GM19467 (cell line): ENCODE results near the gene GNG12.
A peak's percentile ranks its signal among the peaks of the same experiment; 100 is the strongest.

Source experiments
- ATAC-seq: cut with Tn5 transposase; IDR thresholded peaks from one replicate; pipeline ENCODE4 v1.9.1; 2021; ENCODE audit warnings: mild to moderate bottlenecking, moderate library complexity; ENCODE audit not compliant: unreplicated experiment

Gene GNG12

DNA sequence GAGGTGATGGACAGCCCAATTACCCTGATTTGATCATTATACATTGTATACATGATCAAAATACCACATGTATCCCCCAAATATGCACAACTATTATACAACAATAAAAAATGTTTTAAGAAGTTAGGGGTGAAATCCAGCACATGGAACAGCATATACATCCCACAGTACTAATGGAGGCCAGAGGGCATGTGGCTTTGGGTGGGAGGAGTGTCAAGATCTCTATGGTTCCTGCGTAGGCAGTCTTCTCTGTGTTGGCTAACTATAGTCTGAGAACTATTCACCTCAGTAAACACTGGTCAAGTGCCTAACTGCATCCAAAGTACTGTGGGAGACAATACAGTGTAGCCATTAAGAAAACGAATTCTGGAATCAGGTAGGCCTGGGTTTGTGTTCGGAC is 74.2 kb downstream of the GNG12 start:
- no peak for ATAC-seq

DNA sequence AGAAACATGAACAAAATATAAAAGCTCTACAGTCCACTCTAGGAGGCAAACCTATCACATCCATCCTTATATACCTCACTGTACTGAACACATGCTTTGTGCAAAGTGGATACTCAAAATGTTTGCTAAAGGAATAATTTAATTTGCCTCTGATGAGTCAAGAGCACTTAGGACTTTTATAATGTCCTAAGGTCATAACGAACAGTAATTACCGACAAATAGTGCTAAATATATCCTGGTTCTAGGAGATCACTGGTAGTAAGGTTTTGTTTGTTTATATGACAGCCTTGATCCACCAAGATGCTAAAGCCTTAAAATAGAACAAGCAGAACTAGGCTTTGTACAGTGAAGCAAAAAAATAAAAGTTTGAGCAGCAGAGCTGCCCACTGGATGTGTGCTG is 77.6 kb downstream of the GNG12 start:
- ATAC-seq: no peak

DNA sequence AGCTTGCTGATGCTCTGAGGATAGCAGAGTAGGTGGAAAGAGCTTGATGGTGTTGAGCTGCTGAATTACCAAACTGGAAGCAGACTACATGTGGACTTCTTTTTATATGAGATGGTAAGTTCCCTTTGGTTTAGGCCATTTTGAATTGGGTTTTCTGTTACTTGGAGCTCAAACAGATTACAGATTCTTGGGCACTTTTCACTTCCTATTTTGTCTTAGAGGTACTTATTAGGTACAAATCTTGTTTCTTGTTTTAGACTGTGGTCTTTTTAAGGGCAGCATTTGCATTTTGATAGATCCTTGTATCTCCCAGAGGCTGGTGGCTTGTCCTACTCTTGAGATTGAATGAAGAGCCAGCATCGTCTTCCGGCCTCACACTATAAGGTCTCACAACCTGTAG is 78.1 kb downstream of the GNG12 start:
- ATAC-seq: no peak

DNA sequence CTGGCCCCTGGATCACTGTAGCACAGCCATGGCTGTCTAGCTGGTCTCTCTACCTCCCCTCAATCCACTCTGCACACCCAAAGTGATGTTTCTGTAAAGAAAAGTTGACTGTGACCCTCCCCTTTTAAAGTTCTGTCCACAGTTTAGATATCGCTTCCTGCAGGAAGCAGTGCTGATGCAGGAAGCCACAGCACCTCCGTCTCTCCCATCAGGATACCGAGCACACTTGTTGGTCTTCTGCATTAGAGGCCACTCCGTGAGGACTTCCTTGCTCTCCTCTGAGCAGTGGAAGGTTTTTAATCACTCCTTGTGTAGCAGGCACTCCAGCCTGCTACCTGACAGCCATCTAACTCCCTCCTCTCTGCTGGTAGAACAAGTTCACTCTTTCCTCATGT is 78.7 kb downstream of the GNG12 start:
- ATAC-seq: no peak

DNA sequence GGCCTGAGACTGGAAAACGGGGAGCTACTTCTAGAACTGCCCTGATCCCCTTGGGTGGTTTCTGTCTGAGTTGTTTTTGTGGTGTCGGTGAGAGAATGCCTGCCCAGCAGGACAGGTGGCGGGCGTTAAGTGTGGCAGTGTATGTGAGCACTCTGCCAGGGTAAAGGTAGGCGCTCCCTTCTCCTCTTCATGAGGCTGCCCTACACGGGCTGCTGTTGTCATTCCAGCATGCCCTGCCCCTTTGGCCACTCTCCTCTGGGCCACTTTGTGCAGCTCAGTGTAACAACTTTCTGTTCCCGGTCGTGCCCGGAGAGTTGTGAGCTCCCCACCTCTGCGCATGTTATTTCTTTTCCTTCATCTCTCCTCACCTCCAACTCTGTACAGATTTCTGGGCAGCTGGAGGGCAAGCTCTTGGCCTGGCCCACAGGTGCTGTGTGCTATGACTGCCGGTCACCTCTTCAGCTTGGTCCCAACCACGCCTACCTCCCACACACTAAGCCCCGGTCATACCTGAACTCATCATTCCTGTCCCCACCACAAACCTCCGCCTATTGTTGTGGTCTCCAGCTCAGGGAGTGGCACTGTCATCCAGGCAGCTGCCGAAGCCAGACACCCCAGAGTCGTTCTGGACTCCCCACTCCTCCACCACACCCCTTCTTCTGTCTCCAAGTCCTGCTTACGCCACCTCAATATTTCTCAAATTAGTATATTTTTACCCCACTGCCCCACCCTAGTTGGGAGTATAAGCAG is 79.3 kb downstream of the GNG12 start:
- ATAC-seq: no peak

DNA sequence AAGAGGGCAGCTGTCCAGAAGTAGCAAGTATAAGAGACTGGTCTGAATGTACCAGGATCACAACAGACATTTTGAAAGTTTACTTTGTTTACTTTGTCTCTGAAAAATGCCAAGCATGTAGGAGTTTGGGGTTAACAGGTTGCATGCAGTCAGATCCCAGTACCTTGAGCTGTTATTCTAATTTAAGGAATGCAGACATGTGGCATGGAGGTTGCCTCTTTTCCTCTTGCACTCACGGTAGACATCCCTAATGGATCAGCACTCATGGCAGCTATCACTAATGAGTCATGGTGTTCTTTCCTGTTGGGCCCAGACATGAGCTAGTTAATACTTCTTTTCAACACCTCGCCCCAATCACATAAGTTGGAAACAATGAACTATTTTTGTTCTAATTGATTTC is 81.0 kb downstream of the GNG12 start:
- no peak for ATAC-seq

DNA sequence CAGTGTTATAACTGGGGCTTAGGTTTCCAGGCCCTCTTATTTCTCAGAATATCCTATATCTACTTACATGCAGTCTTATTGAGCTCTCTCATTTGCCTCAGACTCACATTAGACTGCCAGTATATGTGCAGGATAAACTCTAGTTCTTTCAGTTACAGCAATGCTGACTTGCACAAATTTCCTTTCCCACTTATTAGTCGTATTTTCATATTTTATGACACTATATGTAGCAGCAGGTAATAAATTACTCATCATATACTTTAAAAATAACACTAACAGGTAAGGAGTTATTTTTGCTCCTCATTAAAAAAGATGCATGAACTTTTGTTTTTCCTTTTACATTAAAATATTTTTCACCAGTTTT is 82.6 kb downstream of the GNG12 start:
- no peak for ATAC-seq

DNA sequence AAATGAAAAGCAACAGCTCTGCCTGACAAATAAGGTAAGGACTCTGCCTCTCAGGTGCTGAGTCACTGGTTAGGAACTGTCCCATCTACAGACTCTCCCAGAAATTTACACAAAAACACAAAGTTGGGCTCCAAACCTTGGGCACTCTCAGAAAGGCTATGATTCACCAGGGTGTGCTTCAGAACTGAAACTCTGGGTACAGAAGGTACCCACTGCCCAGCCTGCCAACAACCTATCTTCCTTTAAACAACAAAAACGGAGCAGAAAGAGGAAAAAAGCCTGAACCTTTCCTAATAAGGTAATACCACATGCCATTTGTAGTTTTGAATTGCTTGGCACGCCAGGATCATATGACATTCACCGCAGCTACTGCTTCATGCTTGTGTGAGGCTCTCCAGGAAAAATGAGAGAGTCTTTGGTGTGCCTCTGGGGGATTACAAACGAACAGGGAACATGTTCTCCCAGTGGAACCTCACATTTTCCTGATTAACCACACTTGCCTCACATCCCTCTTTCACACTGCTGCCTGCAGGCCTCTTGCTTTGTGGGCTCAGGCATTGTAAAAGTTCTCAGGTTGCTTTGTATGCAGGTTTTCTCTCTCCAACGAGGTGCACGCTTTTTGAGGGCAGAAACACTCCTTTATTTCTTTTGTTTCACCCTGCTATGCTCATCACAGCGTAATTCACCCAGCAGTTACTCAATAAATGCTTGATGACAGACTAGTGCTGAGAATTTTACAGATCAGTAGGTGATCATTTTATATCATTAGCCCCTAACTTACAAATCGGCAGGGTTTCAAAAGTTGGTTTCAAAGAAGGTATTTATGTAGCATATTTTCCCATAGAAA is 83.2 kb downstream of the GNG12 start:
- no peak for ATAC-seq

DNA sequence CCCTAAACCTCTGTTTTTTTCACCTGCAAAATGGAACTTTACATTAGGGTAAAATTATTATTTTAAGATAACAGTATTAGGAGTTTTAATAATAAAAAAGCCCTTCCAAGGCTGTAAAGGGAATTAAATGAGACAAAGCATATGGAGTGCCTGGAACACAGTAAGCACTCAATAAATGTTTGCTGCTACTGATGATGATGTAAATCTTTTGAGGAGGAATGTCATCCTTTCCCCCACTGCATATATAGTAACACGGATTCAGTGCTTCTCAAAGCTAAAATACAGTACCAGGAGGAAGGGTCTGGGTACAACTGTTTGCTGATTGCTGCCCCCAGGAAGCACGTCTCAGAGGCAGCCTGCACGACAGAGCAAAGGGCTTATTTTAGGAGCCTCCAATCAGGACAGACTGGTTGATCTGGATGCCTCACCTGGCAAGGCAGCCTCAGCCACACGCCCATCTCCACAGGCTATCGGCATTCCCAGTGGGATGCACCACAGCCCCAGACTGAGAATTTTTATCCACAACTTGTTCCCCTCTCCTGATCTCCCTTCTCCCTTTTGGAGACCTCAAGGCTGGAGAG is 83.9 kb downstream of the GNG12 start:
- no peak for ATAC-seq

DNA sequence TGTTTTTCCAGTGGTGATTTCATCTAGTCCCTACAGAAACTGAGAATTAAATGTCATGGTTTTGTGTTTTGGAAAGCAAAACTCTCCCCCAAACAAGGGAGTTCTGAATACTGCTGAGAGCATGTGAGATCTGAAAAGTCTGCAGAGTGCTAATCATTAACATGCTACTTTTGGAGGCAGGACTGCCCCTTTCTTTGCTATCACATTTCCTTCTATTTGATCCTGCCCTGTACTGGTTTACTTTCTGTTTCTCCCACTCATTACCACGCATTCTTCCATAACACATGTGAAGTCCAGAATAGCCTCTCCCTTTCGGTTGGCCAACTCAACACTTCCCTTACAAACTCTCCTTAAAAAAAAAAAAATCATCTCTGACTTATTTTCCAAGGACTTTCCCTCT is 84.6 kb downstream of the GNG12 start:
- ATAC-seq: peak; percentile 94

DNA sequence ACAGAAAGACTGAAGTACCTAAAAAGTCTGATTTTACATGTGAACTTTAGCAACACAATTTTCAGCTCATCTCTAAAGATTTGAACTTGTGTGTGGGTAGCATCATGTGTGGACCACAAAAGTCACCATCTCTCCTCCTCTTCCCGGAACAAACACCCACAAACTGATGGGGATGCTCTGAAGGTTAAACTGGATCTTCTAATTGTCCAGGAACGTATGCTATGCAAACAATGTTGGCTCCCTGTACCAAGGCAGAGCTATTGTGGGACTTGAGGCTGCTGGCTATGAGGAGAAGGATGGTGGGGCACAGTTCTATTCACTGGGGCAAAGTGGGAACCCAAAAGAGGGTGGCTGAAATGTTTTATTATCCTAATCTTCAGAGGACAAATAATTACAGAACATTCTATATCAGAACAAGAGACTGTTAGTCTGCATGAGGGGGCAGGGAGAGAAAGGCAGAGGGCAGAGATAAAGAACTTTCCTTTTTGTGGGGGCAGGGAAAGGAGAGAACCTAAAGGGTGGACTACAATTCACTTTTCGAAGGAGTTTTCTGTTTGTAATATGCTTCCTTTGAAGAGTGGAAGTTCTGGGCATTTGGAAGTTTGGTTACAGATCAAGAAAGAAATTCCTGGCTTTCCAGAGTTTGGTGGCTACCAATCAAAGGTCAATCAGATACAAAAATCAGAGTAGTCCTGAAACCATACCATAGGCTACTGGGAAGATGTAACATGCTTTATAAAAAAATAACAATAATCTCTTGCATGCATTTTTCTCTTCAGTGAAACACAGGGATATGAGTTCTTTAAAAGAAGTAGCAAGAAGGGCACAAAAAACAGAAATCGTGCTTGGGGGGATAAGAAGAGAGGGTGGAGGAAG is 85.4 kb downstream of the GNG12 start:
- no peak for ATAC-seq

DNA sequence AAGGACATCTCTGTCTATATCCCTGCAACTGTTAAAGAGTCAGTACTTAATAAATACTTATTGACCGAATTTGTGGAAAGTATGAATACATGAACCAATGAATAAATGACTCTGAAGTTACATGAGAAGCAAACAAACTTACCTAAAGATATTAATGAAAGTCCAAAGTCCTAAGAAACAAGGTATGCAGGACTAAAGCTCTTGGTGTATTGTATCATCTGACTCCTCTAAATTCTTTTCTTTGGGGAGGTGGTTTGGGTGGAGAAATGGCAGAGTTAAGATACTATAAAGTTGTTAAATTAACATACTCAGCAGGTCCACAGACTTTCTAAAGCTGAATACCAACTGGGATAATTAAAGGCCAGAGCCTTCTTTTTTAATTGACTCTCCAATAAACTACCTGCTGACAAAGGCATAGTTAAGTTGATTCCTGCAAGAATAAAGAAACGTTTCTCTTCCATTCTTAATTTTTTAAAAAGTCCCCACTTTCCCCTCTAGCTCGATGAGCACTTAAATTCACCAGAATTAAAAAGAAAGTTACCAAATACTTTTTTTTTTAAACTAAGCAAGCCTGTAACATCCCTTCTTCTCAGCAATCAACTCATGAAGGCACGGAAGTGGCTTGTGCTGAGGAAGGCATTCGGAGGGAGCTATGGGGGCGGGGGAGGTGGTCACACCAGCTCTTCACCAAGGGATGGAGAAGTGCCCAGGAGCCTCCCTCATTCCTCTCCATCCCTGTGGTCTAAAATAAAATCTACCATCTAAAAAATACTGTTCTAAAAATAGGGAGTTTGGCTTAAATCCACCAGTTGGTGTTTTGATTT is 87.2 kb downstream of the GNG12 start:
- ATAC-seq: no peak

DNA sequence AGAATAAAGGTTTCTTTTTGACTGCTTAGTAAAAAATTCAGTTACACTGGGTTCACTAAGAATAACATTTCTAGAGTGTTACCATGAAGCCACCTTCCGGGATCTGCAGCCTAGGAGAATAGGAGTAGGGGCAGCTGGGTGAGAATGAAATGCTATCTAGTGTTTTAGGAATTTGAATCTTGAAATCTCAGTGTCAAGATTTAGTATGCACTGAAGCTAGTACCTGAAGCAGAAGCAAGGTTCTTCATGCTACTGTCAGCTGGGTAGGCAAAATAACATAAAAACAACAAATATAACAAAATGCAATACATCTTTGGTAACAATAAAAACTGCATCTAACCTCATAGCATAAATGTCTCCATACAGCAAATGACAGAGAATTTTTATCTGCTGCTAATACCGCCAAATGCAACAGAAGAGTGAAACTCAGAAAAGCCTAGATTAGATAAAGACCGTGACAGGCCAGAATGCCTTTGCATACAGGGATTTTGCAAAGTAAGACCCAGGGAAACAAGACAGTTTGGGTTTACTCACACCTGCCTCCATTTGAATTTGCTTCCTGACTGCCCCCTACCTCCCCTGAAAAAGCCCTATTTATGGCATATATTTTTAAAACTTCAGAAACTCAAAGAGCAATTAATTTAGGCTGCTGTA is 90.1 kb downstream of the GNG12 start:
- no peak for ATAC-seq

DNA sequence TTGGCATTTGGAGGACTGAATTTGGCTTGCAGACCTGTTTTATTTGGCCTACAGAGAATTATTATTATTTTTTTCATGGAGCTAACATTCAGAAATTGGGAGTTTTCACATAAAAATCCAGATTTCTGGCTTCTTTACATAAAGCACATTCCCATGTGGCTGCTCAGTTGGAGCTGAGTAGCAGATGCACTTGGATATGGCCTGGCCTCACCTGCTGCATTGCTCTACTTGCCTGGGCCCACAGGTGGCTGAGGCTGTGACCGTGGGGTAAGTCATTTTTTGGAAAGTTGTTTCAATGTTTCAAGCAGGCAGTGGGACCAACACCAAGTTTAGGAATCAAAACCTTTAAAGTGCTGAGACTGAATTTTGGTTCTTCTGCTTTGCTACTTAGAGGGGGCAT is 91.5 kb downstream of the GNG12 start:
- no peak for ATAC-seq

DNA sequence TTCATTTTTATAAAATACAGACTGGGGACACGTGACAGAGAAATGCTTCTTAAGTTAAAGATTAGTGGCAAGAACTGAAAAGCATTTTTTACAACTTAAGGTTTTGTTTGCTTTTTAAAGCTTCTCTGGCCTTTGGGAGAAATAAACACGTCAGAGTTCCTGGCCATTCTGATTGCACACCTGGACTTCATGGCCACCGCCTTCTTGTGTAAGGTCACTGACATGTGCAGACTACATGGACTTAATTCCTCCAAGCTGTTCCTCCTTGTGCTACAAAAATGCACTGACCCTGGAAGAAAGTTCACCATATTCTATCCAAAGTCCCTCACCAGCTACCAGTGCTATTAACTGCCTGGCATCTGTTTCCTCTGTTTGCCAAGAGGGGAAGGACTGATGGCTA is 92.1 kb downstream of the GNG12 start:
- no peak for ATAC-seq

DNA sequence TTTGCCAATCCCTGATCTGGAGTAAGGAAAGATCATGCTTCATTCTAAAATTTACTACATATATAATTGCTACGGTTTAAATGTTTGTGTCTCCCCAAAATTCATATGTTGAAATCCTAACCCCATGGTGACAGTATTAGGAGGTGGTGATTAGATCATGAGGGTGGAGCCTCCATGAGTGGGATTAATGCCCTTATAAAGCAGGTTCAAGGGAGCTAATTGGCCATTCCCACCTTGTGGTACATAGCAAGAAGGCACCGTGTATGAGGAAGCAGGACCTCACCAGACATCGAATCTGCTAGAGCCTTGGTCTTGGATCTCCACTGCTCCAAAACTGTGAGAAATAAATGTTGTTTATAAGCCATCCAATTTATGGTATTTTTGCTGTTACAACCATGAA is 92.7 kb downstream of the GNG12 start:
- no peak for ATAC-seq

DNA sequence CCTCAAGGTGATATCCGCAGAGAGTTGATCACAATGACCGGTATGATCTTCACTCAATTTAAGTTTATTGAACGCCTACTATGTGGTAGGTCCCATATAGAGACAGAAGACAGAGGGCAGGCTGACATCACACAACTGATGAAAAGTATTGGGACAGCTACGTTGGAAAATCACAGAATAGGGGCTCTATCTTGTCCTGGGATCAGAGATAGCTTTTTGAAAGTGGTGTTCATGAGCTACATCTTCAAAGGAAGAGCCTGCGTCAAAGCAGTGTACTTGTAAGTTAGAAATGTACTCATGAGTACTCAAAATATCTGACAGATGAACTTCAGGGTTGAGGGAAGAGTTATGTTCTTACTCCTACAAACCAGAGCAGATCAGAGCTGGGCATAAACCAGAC is 93.9 kb downstream of the GNG12 start:
- no peak for ATAC-seq

DNA sequence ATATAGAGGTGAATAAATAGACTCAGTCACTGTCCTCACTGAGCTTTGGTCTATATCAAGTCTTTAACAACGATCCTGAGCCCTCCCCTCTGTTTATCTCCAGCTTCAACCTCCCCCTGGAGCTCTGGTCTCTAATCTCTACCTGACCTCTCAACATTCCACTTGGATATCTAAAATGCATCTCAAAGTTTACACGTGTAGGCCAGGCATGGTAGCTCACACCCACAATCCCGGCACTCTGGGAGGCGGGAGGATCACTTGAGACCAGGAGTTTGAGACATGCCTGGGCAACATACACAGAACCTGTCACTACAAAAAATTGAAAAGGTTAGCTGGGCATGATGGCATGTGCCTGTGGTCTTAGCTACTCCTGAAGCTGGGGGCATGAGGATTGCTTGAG is 94.9 kb downstream of the GNG12 start:
- no peak for ATAC-seq

DNA sequence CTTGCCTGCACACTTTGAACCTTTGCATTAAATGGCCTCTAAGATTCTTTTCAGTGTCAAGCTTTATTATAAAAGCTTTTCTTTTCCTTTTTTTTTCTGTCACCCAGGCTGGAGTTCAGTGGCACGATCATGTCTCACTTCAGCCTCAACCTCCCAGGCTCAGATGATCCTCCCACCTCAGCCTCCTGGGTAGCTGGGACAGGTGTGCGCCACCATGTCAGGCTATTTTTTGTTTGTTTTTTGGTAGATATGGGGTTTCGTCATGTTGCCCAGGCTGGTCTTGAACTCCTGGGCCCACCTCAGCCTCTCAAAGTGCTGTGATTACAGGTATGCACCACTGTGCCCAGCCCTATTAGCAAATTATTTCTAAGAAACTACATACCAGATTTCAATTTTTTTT is 95.4 kb downstream of the GNG12 start:
- ATAC-seq: no peak

DNA sequence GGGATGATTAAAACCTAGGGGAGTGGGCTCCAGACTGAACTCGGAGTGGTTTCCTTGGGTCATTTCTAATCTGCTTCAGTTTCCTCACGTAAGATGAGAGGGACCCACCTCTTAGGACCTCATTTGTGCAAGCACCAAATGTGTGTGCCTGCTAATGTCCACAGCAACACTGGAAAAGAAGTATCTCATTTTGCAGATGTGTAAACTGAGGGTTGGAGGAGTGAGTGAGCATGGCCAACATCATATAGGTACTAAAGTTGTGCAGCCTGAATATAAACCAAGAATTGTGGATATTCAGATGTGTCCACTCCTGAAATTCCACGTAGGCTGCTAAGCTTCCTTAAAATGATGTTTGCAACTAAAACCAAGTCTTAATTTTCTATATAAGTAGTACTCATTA is 96.5 kb downstream of the GNG12 start:
- ATAC-seq: no peak
